Spleen (tissue), 7 donors: ENCODE measurements around the gene NCOR2.

Source experiments
- POLR2A ChIP-seq, 3 donors: fragments of 450-650 bp; IDR thresholded peaks; one replicate each; pipeline ENCODE4 v1.5.1; 2017; ENCODE audit warnings: antibody characterized with exemption in 3 of 3, mild to moderate bottlenecking in 1 of 3
- POLR2AphosphoS5 ChIP-seq, 3 donors: sonication (generic); formaldehyde crosslinking; IDR thresholded peaks; one replicate each; pipeline ENCODE4 v1.5.1; 2017; ENCODE audit warnings: antibody characterized with exemption in 3 of 3
- TF ChIP-seq, protein P1 (sequence below), 11 experiments: fragments of 200-600 bp in 7 of 11; fragments of 450-650 bp in 4 of 11; sonication (generic) in 4 of 11; IDR thresholded peaks in 8 of 11; conservative IDR thresholded peaks in 3 of 11; 1 replicate in 7 of 11; 2 replicates in 4 of 11; pipeline versions ENCODE4 v1.4.0 to v1.8.0; 2016 to 2021; ENCODE audit warnings: antibody characterized with exemption in 11 of 11, inconsistent platforms in 4 of 11, mild to moderate bottlenecking in 1 of 11
- donor health status: DM: no; HTN: no; CAD: no; lungs with moderate emphysema.
- donor health status: DM: no; HTN: no; CAD: no.
- donor health status: DM: no; HTN: no; CAD: no.

- TF ChIP-seq POLR2AphosphoS5 (IDR thresholded peaks at IDR 0.05) (no peak), POLR2A (IDR thresholded peaks at IDR 0.05) (no peak)
- TF ChIP-seq, protein P1, sequence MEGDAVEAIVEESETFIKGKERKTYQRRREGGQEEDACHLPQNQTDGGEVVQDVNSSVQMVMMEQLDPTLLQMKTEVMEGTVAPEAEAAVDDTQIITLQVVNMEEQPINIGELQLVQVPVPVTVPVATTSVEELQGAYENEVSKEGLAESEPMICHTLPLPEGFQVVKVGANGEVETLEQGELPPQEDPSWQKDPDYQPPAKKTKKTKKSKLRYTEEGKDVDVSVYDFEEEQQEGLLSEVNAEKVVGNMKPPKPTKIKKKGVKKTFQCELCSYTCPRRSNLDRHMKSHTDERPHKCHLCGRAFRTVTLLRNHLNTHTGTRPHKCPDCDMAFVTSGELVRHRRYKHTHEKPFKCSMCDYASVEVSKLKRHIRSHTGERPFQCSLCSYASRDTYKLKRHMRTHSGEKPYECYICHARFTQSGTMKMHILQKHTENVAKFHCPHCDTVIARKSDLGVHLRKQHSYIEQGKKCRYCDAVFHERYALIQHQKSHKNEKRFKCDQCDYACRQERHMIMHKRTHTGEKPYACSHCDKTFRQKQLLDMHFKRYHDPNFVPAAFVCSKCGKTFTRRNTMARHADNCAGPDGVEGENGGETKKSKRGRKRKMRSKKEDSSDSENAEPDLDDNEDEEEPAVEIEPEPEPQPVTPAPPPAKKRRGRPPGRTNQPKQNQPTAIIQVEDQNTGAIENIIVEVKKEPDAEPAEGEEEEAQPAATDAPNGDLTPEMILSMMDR (IDR thresholded peaks at IDR 0.05 in 8 of 11, conservative IDR thresholded peaks at IDR 0.05 in 3 of 11), result no peak
Measured at GRCh38 chr12:124563401-124563800, 4.0 kb downstream of the NCOR2 start.
